Ascending aorta (tissue), 2 donors: ENCODE results near the gene KCNK1. TPM values are rescaled to one million over a fixed set of nuclear protein-coding genes. Genes with fewer than 3 reads are reported as not detected.

Experiments used
- DNase-seq, 2 donors: peaks; one replicate each; pipeline ENCODE4 v3.0.0-alpha.2; 2019; ENCODE audit warnings: low spot score in 2 of 2
- H3K27ac ChIP-seq, 2 donors: fragments of 200-600 bp; sonication (generic); one replicate each; pipeline ENCODE4 v1.5.1; 2016 to 2017; ENCODE audit warnings: mild to moderate bottlenecking in 1 of 2
- H3K27me3 ChIP-seq: fragments of 200-600 bp; sonication (generic); one replicate; pipeline ENCODE4 v1.5.1; 2017
- H3K36me3 ChIP-seq, 2 donors: fragments of 200-600 bp; sonication (generic); one replicate each; pipeline ENCODE4 v1.5.1; 2016
- H3K4me1 ChIP-seq, 2 donors: fragments of 200-600 bp; sonication (generic); one replicate each; pipeline ENCODE4 v1.5.1; 2016 to 2017; ENCODE audit warnings: mild to moderate bottlenecking in 1 of 2
- H3K4me3 ChIP-seq, 2 donors: fragments of 200-600 bp; sonication (generic); one replicate each; pipeline ENCODE4 v1.5.1; 2016 to 2017; ENCODE audit warnings: mild to moderate bottlenecking in 1 of 2
- H3K9me3 ChIP-seq, 2 donors: fragments of 200-600 bp; sonication (generic); one replicate each; pipeline ENCODE4 v1.5.1; 2016
- intact Hi-C: fragments of 100-400 bp; cut with DNase I; formaldehyde crosslinking; loops from one replicate; pipeline ENCODE4 v1.15.1; 2023
- total RNA-seq: library from RNA; depleted of rRNA; stranded (reverse); fragments of >200 nt; gene quantifications from one replicate; pipeline ENCODE4 v1.1.0, GENCODE V29; 2016
- TF ChIP-seq, protein P1 (sequence below), 3 experiments: fragments of 200-600 bp in 2 of 3; fragments of 450-650 bp in 1 of 3; sonication (generic) in 2 of 3; IDR thresholded peaks; one replicate each; pipeline ENCODE4 v1.5.1; 2016 to 2019; ENCODE audit warnings: antibody characterized with exemption in 3 of 3, mild to moderate bottlenecking in 1 of 3, moderate library complexity in 1 of 3

KCNK1 gene
- 1.4 TPM for total RNA-seq

DNA sequence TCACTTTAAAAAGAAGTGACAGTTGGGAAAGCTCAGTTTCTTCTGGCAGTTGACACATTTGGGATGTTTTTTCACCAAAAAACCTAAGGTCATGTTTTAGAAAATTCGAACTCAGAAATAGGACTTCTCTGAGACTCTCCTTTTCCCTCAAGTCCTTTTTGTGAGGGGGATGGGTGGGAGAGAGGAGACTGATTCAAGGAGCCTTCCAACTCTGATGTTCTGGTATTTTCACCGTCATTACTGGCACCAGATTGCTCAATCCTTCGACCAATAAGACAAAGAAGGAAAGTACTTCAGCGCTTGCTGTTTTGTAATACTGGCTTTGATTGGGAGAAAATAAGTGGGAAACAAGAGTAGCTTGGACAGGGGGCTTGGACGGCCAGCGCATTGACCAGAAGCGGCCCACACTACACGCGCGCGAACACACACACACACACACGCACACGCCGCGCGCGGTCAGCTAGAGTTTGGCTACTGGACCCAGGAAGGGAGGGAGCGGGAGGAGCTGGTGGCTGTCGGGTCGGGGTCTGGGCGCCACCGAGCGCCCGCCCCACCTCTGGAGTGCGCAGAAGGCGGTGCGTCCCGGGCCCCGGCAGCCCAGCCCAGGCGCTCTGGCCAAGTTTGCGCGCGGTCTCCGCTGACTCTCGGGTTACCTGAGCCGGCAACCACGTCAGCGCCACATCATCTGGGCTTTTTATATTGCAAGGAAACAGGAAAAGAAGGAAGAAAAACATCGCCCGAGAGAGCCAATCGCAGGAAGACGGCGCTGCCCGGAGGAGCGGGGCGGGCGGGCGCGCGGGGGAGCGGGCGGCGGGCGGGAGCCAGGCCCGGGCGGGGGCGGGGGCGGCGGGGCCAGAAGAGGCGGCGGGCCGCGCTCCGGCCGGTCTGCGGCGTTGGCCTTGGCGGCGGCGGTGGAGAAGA, at the start of gene KCNK1:
KCNK1 (plus strand) TSS at position 855 of the 921 bp plus-strand sequence; CDS start at position 921, 66 bp downstream.
- Histone ChIP-seq H3K9me3 (no peaks in the 10 kb centered on the region), H3K4me1 (no peaks in the 10 kb centered on the region), H3K4me3 (peak within 1 kb of the TSS; percentile 73 to 85), H3K27me3 (no peaks in the 10 kb centered on the region), H3K36me3 (no peaks in the 10 kb centered on the region), H3K27ac (peak within 1 kb of the TSS; percentile 70 to 72)
- DNase-seq: peak; percentile 16 to 83
- intact Hi-C loops: loop anchor here (2.0 to 10.0 kb wide), 2 partner anchors 49 to 91 kb away; no protein-coding TSS in a partner anchor
- TF ChIP-seq, protein P1, sequence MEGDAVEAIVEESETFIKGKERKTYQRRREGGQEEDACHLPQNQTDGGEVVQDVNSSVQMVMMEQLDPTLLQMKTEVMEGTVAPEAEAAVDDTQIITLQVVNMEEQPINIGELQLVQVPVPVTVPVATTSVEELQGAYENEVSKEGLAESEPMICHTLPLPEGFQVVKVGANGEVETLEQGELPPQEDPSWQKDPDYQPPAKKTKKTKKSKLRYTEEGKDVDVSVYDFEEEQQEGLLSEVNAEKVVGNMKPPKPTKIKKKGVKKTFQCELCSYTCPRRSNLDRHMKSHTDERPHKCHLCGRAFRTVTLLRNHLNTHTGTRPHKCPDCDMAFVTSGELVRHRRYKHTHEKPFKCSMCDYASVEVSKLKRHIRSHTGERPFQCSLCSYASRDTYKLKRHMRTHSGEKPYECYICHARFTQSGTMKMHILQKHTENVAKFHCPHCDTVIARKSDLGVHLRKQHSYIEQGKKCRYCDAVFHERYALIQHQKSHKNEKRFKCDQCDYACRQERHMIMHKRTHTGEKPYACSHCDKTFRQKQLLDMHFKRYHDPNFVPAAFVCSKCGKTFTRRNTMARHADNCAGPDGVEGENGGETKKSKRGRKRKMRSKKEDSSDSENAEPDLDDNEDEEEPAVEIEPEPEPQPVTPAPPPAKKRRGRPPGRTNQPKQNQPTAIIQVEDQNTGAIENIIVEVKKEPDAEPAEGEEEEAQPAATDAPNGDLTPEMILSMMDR (IDR thresholded peaks at IDR 0.05): no peak

DNA sequence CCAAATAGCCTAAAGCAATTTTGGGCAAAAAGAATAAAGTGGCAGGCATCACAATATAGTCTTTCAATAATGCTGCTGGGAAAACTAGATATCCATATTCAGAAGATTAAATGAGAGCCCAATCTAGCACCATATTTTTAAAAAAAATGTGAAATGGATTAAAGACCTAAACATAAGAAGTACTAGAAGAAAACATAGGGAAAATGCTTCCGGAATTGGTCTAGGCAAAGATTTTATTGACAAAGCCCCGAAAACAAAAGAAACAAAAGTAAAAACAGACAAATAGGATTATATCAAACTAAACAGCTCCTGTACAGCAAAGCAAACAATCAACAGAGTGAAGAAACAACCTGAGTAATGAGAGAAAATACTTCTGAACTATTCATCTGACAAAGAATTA, 48.6 kb upstream of the KCNK1 start:
- Histone ChIP-seq H3K27ac (no peak overlapping the region), H3K27me3 (no peaks in the 10 kb centered on the region), H3K9me3 (peaks cover 9 to 28% of the 10 kb centered on the region in 2 donors), H3K4me1 (no peaks in the 10 kb centered on the region), H3K4me3 (no peak overlapping the region), H3K36me3 (no peaks in the 10 kb centered on the region)
- no peak for DNase-seq
- intact Hi-C loops: no loop called here
- TF ChIP-seq, protein P1 (IDR thresholded peaks at IDR 0.05): no peak

DNA sequence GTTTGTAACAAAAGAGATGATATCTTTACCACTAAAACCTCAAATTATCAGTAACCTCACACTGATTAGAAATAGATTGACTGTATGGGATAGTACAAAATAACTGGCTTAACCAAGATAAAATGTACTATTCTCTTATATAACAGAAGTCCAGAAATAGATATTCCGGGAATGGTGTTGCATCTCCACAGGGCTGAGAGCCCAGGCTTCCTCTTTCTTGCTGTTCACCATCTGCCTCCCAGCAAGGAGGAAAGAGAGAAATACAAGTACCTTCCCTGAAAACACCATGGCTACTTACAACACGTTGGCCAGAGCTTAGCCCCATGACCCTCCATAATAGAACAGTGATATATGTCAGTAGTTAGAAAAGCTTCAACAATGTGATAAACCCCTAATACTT, 47.0 kb upstream of the KCNK1 start:
- Histone ChIP-seq H3K4me3 (no peak overlapping the region), H3K36me3 (no peaks in the 10 kb centered on the region), H3K27me3 (no peaks in the 10 kb centered on the region), H3K27ac (no peak overlapping the region), H3K9me3 (peaks cover 5 to 15% of the 10 kb centered on the region in 2 donors), H3K4me1 (no peaks in the 10 kb centered on the region)
- TF ChIP-seq, protein P1 (IDR thresholded peaks at IDR 0.05): no peak
- intact Hi-C loops: no loop called here
- no peak for DNase-seq

DNA sequence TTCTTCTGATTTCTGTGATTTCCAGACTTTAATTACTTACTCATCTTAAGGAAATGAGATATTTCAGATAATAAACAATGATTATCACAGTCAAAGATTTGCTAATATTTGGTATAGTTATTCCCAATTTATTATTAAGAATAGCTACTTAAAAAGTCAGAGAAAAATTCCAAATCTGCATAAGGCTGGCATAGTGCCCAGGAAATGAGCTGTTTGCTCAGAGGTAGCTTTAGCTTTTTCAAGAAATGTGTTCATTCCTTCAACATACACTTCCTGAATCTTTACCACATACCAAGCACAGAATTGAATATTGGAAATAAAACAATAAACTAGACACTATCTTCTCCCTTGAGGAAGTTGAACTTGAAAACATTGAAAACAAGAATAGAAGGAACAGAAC, 44.3 kb upstream of the KCNK1 start:
- Histone ChIP-seq H3K27ac (no peak overlapping the region), H3K4me3 (no peak overlapping the region), H3K27me3 (no peaks in the 10 kb centered on the region), H3K9me3 (peaks cover 0 to 6% of the 10 kb centered on the region in 2 donors), H3K4me1 (no peaks in the 10 kb centered on the region), H3K36me3 (no peaks in the 10 kb centered on the region)
- TF ChIP-seq, protein P1 (IDR thresholded peaks at IDR 0.05): no peak
- intact Hi-C loops: no loop called here
- DNase-seq: no peak

DNA sequence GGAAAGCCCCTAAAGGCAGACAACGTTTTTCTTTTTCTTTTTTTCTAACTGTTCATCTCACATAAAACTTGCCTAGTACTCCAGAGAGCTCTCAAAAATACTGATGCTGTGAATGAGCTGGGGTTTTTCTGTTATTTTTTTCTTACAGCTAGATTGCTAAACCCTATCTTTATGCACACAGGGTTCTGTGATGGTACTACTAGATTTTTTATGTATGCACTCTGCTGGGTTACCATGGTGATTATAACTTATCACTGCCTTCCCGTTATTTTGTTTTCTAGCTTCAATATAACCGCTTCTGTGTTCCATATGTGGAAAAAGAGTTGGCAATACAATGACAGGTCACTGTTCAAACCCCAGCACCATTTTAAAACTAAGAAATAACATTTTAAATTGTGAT, 43.7 kb upstream of the KCNK1 start:
- H3K27ac ChIP-seq: no peak overlapping the region
- no peak for DNase-seq
- TF ChIP-seq, protein P1 (IDR thresholded peaks at IDR 0.05): no peak
- H3K4me3 ChIP-seq: no peak overlapping the region
- no peaks in the 10 kb centered on the region for H3K27me3 ChIP-seq
- no peaks in the 10 kb centered on the region for H3K4me1 ChIP-seq
- H3K36me3 ChIP-seq: no peaks in the 10 kb centered on the region
- intact Hi-C loops: no loop called here
- peaks cover 0 to 4% of the 10 kb centered on the region in 2 donors for H3K9me3 ChIP-seq
